A673 (cell line): ENCODE data around the gene CAVIN2. TPM values are rescaled to one million over a fixed set of nuclear protein-coding genes. Genes with fewer than 3 reads are reported as not detected.

ENCODE experiments used
- BruUV-seq: library from RNA; stranded (reverse); fragments of 400-500 nt; replicated peaks from 2 replicates; lab custom pipeline; 2021; lab: Mats Ljungman, UMichigan
- CTCF ChIA-PET: fragments of 300-600 bp; sonication (Branson Sonifier 250); formaldehyde crosslinking; loops from one replicate; lab custom pipeline; 2022; ENCODE audit warnings: antibody characterized with exemption; lab: Charles Lee
- POLR2A ChIA-PET: fragments of 300-600 bp; sonication (Branson Sonifier 250); formaldehyde crosslinking; loops from one replicate; lab custom pipeline; 2022; ENCODE audit warnings: antibody characterized with exemption; ENCODE audit not compliant: low non-redundant PET; lab: Charles Lee
- DNase-seq: peaks from one replicate; pipeline ENCODE4 v3.0.0-alpha.2; 2015; ENCODE audit warnings: low spot score
- H3K27ac ChIP-seq: fragments of 200-600 bp; sonication (generic); 2 replicates; pipeline ENCODE4 v1.5.1; 2016; ENCODE audit warnings: mixed run types, low read depth, mild to moderate bottlenecking, mixed read lengths, antibody characterized with exemption, low read length; ENCODE audit not compliant: poor library complexity, severe bottlenecking
- H3K27me3 ChIP-seq: fragments of 200-600 bp; sonication (generic); replicated peaks from 2 replicates; pipeline ENCODE4 v1.6.1; 2017; ENCODE audit warnings: mixed run types, low read depth, mild to moderate bottlenecking, mixed read lengths, antibody characterized with exemption, low read length; ENCODE audit not compliant: insufficient read depth, poor library complexity
- H3K36me3 ChIP-seq: fragments of 200-600 bp; sonication (generic); 2 replicates; pipeline ENCODE4 v1.6.1; 2016; ENCODE audit warnings: mixed run types, mild to moderate bottlenecking, mixed read lengths, antibody characterized with exemption, low read length; ENCODE audit not compliant: insufficient read depth, poor library complexity, severe bottlenecking
- H3K4me1 ChIP-seq: fragments of 200-600 bp; sonication (generic); 2 replicates; pipeline ENCODE4 v1.6.1; 2017; ENCODE audit warnings: mixed run types, mild to moderate bottlenecking, mixed read lengths, antibody characterized with exemption, low read length; ENCODE audit not compliant: insufficient read depth, poor library complexity, severe bottlenecking
- H3K4me3 ChIP-seq: fragments of 200-600 bp; sonication (generic); 2 replicates; pipeline ENCODE4 v1.5.1; 2016; ENCODE audit warnings: low read depth, mixed run types, mild to moderate bottlenecking, mixed read lengths, low read length; ENCODE audit not compliant: poor library complexity, severe bottlenecking
- H3K9me3 ChIP-seq: fragments of 200-600 bp; sonication (generic); 2 replicates; pipeline ENCODE4 v1.6.1; 2016; ENCODE audit warnings: mixed run types, low read depth, mild to moderate bottlenecking, mixed read lengths, antibody characterized with exemption, low read length; ENCODE audit not compliant: poor library complexity, severe bottlenecking
- CTCF ChIP-seq: fragments of 300-800, 200-600 bp; sonication (generic); conservative IDR thresholded peaks from 2 replicates; pipeline ENCODE4 v1.5.1; 2017; ENCODE audit warnings: low read depth, mild to moderate bottlenecking, antibody characterized with exemption, low read length, moderate library complexity, mixed read lengths
- EZH2 ChIP-seq: fragments of 200-600 bp; sonication (generic); IDR thresholded peaks from 2 replicates; pipeline ENCODE4 v1.6.1; 2017; ENCODE audit warnings: borderline replicate concordance, low read depth, mild to moderate bottlenecking, mixed read lengths, antibody characterized with exemption, low read length; ENCODE audit not compliant: poor library complexity, severe bottlenecking
- intact Hi-C: fragments of 100-400 bp; cut with micrococcal nuclease; formaldehyde crosslinking; loops from one replicate; pipeline ENCODE4 v1.10.0; 2022; ENCODE audit not compliant: unreplicated experiment
- total RNA-seq: library from RNA; stranded (reverse); gene quantifications from 2 replicates; pipeline ENCODE4 v1.2.3, GENCODE V29; 2021

CAVIN2 gene
- total RNA-seq, 1 experiment from 2014 or later = 0.28 TPM

DNA sequence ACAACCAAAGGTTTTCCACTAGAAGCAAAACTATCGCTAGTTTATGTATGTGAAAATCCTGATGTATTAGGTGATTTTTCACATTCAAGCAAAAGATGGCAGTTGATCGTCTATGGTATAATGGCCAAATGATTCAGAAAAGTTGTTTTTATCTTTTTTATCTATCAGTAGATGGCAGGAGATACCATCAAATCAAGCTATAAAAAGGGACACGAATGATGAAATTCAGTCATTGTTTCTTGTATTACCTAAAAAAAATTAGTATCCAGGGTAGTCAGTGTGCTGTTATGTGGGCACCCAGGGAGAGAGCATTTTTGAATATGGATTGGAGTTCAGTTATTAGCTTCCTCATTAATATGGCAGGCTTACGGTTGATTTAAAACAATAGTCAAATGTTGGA lies 22.9 kb upstream of the CAVIN2 start:
- Histone ChIP-seq H3K27ac (no peak overlapping the region), H3K27me3 (no peaks in the 10 kb centered on the region), H3K4me1 (peaks cover 14% of the 10 kb centered on the region), H3K36me3 (no peaks in the 10 kb centered on the region), H3K9me3 (no peaks in the 10 kb centered on the region), H3K4me3 (no peak overlapping the region)
- BruUV-seq = no TSS peak
- no peak for TF ChIP-seq EZH2
- TF ChIP-seq CTCF = no peak
- intact Hi-C loops = loop anchor here (1.0 to 10.0 kb wide), 3 partner anchors 293 to 418 kb away; no protein-coding TSS in a partner anchor
- no peak for DNase-seq
- ChIA-PET CTCF (interaction anchor here (0.6 to 4.4 kb wide), 3 partner anchors 184 to 1715 kb away, joined by 3 to 62 read pairs (median 3); no protein-coding TSS in a partner anchor), POLR2A (no interaction called here)

DNA sequence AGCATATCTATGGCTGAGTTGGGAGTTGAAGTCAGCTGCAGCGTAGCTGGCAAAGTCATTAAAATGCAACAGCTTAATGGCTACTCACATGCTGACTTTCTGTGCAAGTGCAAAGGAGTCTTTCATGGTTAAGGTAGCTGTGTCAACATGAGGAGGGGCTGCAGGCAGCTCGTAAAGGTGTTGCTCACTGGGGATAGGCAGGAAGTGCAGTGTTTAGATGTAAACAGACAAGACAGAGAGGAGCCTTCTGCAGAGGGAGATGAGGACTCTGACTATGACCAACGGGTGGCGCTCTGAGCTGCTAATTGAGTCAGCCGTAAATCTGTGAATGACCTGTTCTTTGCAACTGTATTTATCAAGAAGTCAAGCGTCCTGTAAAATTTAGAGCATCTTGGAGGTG lies 22.3 kb upstream of the CAVIN2 start:
- no peaks in the 10 kb centered on the region for H3K36me3 ChIP-seq
- CTCF ChIA-PET = interaction anchor here (1.1 to 4.4 kb wide), 2 partner anchors 293 to 1715 kb away, joined by 3 to 62 read pairs; no protein-coding TSS in a partner anchor
- no peak overlapping the region for H3K27ac ChIP-seq
- POLR2A ChIA-PET = interaction anchor here (0.6 kb wide), 1 partner anchor 81 kb away, joined by 5 read pairs; no protein-coding TSS in a partner anchor
- no peak overlapping the region for H3K4me3 ChIP-seq
- peak; percentile 66 for DNase-seq
- H3K4me1 ChIP-seq = peaks cover 18% of the 10 kb centered on the region
- TF ChIP-seq CTCF = peak; percentile 63
- no peak for TF ChIP-seq EZH2
- intact Hi-C loops = loop anchor here (1.0 to 10.0 kb wide), 2 partner anchors 293 to 304 kb away; no protein-coding TSS in a partner anchor
- no peaks in the 10 kb centered on the region for H3K27me3 ChIP-seq
- H3K9me3 ChIP-seq = no peaks in the 10 kb centered on the region
- no TSS peak for BruUV-seq

DNA sequence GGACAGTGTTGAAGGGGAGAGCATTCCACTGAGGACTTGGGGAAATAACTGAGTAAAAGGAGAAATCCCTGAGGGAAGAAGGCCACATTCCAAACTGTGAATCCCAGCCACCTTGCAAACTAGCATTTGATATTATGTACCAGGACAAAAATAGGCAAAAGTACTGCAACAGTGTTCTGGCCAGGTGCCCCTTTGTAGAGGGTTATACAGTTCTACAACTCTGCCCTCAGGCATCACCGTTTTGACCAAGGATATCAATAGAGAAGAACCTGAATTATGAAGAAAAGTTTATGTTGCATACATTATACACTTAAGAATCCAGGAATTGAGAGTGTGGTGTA lies 20.6 kb upstream of the CAVIN2 start:
- no peak overlapping the region for H3K27ac ChIP-seq
- no peaks in the 10 kb centered on the region for H3K27me3 ChIP-seq
- ChIA-PET POLR2A (no interaction called here), CTCF (interaction anchor here (4.4 kb wide), 1 partner anchor 295 kb away, joined by 62 read pairs; no protein-coding TSS in a partner anchor)
- no peaks in the 10 kb centered on the region for H3K9me3 ChIP-seq
- H3K36me3 ChIP-seq = no peaks in the 10 kb centered on the region
- no TSS peak for BruUV-seq
- DNase-seq = no peak
- intact Hi-C loops = loop anchor here (10.0 kb wide), 1 partner anchor 303 kb away; no protein-coding TSS in a partner anchor
- TF ChIP-seq EZH2 (no peak), CTCF (no peak)
- H3K4me3 ChIP-seq = no peak overlapping the region
- peaks cover 18% of the 10 kb centered on the region for H3K4me1 ChIP-seq
